GM18868 (cell line): Measurements from ENCODE around the gene NXPE4.
"Not testable (repeated sequence)": the region's sequence is repeated elsewhere in the genome, so short reads cannot be mapped to it uniquely, and the experiment has no call there.

ENCODE experiments used
- ATAC-seq: cut with Tn5 transposase; IDR thresholded peaks from one replicate; pipeline ENCODE4 v1.9.1; 2021; ENCODE audit warnings: mild to moderate bottlenecking, moderate library complexity; ENCODE audit not compliant: unreplicated experiment

Gene NXPE4

DNA sequence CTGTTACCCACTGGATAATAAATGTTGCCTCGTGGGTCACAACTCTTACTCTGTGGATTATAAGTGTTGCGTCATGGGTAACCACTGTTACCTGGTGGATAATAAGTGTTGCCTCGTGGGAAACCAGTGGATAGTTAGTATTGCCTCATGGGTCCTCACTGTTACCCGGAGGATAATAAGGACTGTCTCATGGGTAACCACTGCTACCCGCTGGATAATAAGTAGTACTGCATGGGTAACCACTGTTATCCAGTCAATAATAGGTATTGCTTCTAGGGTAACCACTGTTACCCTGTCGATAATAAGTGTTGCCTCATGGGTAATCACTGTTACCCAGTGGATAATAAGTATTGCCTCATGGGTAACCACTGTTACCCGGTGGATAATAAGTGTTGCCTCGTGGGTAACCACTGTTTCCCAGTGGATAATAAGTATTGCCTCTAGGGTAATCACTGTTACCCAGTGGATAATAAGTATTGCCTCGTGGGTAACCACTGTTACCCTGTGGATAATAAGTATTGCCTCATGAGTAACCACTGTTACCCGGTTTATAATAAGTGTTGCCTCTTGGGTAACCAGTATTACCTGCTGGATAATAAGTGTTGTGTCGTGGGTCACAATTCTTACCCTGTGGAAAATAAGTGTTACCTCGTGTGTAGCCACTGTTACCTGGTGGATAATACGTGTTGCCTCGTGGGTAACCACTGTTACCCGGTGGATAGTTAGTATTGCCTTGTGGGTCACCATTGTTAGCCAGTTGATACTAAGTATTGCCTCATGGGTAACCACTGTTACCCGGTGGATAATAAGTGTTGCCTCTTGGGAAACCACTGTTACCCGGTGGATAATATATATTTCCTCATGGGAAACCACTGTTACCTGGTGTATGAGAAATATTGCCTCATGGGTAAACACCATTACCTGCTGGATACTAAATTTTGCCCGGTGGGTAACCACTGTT, 15.7 kb upstream of the NXPE4 start:
- ATAC-seq: no peak

DNA sequence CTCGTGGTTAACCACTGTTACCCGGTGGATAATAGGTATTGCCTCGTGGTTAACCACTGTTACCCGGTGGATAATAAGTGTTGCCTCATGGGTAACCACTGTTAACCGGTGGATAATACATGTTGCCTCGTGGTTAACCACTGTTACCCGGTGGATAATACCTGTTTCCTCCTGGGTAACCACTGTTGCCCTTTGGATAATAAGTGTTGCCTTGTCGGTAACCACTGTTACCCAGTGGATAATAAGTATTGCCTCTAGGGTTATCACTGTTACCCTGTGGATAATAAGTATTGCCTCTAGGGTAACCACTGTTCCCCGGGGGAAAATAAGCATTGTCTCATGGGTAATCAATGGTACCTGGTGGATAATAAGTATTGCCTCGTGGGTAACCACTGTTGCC, 15.0 kb upstream of the NXPE4 start:
- no peak for ATAC-seq

DNA sequence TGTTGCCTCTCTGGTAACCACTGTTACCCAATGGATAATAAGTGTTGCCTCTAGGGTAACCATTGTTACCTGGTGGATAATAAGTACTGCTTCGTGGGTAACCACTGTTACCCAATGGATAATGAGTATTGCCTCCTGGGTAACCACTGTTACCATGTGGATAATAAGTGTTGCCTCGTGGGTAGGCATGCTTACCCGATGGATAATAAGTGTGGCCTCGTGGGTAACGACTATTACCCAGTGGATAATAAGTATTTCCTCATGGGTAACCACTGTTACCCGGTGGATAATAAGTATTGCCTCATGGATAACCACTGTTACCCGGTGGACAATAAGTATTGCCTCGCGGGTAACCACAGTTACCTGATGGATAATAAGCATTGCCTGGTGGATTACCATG, 13.8 kb upstream of the NXPE4 start:
- ATAC-seq: no peak

DNA sequence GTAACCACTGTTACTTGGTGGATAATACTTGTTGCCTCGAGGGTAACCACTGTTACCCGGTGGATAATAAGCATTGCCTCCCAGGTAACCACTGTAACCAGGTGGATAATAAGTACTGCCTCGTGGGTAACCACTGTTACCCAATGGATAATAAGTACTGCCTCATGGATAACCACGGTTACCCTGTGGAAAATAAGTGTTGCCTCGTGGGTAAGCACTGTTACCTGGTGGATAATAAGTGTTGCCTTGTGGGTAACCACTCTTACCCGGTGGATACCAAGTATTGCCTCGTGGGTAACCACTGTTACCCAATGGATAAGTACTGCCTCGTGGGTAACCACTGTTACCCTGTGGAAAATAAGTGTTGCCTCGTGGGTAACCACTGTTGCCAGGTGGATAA, 13.0 kb upstream of the NXPE4 start:
- ATAC-seq: not testable (repeated sequence)

DNA sequence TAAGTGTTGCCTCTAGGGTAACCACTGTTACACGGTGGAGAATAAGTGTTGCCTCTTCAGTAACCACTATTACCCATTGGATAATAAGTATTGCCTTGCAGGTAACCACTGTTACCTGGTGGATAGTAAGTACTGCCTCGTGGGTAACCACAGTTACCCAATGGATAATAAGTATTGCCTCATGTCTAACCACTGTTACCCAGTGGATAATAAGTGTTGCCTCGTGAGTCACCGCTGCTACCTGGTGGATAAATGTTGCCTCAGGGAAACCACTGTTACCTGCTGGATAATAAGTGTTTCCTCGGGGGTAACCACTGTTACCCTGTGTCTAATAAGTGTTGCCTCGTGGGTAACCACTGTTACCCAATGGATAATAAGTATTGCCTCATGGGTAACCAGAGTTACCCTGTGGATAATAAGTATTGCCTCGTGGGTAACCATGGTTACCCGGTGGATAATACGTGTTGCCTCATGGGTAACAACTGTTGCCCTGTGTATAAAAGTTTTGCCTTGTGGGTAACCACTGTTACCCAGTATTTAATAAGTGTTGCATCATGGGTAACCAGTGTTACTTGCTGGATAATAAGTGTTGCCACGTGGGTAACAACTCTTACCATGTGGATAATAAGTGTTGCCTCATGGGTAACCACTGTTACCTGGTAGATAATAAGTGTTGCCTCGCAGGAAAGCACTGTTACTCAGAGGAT, 12.3 kb upstream of the NXPE4 start:
- peak; percentile 21 for ATAC-seq

DNA sequence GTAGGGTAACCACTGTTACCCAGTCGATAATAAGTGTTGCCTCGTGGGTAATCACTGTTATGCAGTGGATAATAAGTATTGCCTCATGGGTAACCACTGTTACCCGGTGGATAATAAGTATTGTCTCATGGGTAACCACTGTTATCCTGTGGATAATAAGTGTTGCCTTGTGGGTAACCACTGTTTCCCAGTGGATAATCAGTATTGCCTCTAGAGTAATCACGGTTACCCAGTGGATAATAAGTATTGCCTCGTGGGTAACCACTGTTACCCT, 11.2 kb upstream of the NXPE4 start:
- ATAC-seq: not testable (repeated sequence)

DNA sequence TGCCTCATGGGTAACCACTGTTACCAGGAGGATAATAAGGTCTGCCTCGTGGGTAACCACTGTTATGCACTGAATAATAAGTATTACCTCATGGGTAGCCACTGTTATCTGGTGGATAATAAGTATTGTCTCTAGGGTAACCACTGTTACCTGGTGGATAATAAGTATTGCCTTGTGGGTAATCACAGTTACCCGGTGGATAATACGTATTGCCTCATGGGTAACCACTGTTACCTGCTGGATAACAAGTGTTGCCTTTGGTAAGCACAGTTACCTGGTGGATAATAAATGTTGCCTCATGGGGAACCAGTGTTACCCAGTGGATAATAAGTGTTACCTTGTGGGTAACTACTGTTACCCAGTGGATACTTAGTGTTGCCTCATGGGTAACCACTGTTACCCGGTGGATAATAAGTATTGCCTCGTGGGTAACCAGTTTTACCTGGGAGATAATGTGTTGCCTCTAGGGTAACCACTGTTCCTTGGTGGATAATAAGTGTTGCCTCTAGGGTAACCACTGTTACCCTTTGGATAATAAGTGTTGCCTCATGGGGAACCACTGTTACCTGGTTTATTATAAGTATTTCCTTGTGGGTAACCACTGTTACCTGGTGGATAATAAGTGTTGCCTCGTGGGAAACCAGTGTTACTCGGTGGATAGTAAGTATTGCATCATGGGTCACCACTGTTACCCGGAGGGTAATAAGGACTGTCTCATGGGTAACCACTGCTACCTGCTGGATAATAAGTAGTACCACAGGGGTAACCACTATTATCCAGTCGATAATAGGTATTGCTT, 10.6 kb upstream of the NXPE4 start:
- ATAC-seq: no peak

DNA sequence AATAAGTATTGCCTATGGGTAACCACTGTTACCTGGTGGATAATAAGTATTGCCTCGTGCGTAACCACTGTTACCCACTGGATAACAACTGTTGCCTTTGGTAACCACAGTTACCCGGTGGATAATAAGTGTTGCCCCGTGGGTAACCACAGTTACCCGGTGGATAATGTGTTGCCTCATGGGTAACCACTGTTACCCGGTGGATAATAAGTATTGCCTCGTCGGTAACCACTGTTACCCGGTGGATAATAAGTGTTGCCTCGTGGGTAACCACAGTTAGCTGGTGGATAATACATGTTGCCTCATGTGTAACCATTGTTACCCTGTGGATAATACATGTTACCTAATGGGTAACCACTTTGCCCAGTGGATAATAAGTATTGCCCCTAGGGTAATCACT, 9.8 kb upstream of the NXPE4 start:
- ATAC-seq: no peak

DNA sequence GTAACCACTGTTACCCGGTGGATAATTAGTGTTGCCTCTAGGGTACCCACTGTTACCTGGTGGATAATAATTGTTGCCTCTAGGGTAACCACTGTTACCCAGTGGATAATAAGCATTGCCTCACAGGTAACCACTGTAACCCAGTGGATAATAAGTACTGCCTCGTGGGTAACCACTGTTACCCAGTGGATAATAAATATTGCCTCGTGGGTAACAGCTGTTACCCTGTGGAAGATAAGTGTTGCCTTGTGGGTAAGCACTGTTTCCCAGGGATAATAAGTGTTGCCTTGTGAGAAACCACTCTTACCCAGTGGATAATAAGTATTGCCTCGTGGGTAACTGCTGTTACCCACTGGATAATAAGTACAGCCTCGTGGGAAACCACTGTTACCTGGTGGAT, 9.3 kb upstream of the NXPE4 start:
- ATAC-seq: no peak

DNA sequence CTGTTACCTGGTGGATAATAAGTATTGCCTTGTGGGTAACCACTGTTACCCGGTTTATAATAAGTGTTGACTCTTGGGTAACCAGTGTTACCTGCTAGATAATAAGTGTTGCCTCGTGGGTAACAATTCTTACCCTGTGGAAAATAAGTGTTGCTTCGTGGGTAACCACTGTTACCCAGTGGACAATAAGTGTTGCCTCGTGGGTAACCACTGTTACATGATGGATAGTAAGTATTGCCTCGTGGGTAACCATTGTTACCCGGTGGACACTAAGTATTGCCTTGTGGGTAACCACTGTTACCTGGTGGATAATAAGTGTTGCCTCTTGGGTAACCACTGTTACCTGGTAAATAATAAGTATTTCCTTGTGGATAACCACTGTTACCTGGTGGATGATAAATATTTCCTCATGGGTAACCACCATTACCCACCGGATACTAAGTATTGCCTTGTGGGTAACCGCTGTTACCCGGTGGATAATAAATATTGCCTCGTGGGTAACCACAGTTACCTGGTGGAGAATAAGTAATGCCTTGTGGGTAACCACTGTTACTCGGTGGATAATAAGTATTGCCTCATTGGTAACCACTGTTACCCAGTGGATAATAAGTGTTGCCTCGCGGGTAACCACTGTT, 8.7 kb upstream of the NXPE4 start:
- ATAC-seq: no peak

DNA sequence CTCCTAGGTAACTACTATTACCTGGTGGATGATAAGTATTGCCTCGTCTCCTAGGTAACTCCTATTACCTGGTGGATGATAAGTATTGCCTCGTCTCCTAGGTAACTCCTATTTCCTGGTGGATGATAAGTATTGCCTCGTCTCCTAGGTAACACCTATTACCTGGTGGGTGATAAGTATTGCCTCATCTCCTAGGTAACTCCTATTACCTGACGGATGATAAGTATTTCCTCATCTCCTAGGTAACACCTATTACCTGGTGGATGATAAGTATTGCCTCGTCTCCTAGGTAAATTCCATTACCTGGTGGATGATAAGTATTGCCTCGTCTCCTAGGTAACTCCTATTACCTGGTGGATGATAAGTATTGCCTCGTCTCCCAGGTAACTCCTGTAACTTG, 7.6 kb upstream of the NXPE4 start:
- ATAC-seq: not testable (repeated sequence)

DNA sequence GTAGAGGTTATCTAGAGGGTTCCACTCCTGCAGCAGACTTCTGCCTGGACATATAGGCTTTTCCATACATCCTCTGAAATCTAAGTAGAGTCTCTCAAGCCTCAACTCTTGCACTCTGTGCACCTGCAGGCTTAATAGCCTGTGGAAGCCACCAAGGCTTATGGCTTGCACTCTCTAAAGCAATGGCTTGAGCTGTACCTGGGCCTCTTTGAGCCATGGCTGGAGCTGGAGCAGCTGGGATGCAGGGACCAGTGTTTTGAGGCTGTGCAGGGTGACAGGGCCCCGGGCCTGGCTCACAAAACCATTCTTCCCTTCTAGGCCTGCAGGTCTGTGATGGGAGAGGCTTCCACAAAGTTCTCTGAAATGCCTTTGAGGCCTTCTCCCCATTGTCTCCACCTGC, 2.9 kb upstream of the NXPE4 start:
- ATAC-seq: no peak

DNA sequence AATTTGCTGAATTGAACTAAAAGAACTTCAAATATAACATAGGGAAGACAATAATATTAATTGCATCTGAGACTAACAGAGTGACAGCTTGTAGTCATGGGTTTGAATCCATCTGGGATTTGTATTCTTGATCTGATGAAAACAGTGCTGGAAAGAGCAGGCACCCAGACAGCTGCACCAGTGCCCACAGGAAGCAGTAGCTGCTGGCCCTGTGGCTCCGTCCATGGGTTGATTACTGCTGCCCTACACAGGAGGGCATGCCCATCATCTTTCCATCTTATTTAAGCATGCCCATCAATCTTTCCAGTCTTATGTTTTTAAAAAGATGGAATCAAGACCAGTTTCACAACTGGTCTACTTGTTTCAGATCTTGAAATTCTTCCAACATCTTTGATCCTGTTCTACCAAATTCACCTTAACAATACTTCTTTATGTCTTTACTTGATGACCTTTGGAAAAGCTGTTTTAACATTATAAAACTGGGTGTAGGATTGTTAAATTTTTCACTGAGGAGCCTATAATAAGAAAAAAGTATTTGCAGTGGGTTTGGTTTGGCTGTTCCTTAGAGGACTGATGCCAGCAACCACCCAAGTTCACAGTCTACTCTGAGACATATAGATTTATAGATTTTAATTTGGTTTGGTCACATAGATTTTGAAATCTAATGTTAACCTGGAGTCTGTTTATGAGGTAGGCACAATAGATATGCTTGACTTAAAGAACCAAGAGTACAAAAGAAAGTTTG, 761 bp upstream of the NXPE4 start:
- ATAC-seq: no peak

DNA sequence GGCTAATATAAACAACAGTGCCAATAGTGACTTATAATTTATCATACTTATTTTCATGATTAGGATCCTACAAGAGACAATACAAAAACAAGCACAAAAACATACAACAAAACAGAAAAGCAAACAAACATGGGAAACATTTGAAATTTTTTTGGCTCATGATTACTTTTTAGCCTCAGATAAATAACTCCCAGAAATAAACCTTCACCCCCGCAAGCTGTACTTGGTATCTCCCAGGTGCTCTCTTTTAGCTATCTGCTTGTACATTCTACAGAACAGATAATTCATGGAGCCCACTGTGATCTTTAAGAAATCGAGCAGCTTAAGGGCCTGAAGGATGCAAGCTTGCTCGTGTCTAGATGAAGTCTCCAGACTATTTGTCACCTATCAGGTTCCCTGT, 883 bp downstream of the NXPE4 start:
- no peak for ATAC-seq

DNA sequence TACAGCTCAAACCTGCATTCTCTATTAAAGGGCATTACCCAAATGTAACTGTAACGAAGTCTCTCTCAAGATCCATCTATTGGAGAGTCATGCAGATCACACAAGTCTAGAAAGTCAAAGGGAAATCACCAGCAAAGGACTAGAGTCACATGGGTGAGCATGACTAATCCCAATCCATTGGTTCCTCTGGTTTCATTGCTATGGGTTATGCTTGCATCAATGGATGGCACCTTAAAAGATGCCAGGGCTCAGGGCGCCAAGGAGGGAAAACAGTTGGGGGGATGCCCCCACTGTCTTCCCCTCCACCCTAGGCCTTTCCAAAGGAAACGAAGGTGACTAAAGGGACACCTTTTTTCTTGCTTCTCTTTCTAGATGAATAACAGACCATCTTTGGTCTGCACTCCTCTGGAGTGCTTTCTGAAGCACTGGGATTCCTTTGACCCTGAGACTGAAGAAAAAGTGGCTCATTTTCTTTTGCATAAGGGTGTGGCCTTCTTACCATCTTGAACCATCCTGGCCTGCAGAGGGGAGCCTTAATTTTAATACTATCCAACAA, 8.1 kb downstream of the NXPE4 start:
- no peak for ATAC-seq

DNA sequence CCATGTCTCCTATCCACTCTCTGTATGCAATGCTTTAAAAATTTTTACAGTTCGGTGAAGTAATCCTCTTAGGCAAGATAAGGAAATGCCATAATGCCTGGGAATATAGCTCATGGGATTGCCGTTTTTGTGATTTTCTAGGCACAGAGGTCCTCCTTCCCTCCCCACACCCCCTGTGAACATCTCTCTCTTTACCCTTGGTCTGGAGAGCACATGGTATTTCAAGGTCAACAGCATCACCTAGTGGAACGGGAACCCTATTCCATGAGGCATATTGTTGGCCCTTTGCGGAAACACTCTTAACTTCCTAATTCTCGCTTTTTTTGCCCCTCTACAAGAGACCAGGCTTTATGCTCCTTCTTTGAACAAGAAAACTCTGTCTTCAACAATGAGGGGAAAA, 8.8 kb downstream of the NXPE4 start:
- no peak for ATAC-seq

DNA sequence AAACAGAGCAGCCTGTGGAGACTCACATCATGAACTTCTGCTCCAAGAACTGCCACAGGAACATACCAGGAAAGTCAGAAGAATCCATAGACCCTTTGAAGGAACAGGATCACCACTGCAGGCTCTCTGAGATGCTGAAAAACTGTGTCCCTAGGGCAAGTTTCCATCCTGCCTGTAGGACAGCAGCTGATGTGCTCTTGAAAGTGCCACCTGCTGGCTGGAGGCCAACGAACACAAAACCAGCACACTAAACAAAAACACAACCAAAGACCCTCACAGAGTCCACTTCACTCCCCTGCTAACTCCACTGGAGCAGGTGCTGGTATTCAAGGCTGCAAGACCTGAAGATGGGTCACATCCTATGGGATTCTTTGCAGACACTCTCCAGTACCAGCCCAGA, 23.9 kb downstream of the NXPE4 start:
- no peak for ATAC-seq

DNA sequence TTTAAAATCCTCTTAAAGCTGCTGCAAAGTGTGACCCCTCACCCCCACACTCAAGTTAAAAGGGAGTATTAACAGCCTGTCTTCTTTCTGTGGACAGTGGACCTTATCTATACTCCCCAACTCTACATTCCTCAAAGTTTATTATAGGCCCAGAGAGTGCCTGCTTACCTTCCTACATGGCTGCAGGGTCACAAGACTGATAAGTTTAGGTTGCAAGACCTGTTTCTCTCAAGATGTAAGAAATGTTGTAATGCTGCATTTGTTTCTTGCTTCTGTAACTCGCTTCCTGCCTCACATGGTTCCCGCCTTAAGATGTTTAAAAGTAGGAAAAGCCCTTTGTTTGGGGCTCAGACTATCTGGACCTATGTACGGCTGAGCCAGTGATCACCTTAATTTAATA, 25.8 kb downstream of the NXPE4 start:
- no peak for ATAC-seq

DNA sequence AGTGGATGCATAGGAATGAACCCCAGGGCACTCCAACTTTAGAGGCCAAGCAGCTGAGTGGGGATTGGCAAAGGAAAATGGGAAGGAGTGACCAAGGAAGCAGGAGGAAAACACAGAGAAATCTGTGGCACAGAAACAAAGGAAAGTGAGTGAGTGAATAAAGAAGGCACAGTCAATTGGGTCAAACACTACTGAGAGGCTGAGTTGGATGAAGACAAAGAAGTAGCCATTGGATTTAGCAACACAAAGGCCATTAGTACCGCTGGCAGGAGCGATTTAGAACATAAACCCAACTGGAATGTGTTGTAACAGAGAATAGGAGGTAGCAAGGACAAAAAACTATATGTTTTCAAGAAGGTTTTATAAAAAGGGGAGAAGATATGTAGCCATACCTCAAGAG, 29.3 kb downstream of the NXPE4 start:
- no peak for ATAC-seq

DNA sequence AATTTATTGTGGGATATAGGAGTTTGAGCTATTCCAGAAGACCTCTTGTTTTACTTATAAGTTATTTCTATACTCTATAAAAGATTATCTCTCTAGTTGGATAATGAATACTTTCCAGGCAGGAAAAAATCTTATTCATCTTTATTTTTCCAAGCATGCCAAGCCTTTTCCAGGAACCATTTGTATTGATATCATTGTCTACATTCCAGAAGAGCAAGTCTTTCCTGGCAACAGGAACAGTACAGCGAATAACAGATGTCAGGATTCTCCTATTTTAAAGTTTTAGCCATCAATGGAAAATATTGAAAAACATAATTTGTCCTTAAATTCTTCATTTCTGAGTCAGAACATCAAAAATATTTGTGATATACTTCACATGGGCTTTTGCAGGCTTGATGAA, 30.8 kb downstream of the NXPE4 start:
- no peak for ATAC-seq
